Transverse colon (tissue), 4 donors: Measurements from ENCODE around the gene TRABD2B. TPM values are rescaled to one million over a fixed set of nuclear protein-coding genes. Genes with fewer than 3 reads are reported as not detected.

ENCODE experiments used
- DNase-seq: peaks from one replicate; pipeline ENCODE4 v3.0.0-alpha.2; 2019
- H3K27ac ChIP-seq, 4 donors: fragments of 200-600 bp; sonication (generic); 2 replicates each; pipeline ENCODE4 v1.5.1; 2016 to 2018; ENCODE audit warnings: inconsistent platforms in 4 of 4
- H3K27me3 ChIP-seq: fragments of 200-600 bp; sonication (generic); 2 replicates; pipeline ENCODE4 v1.5.1; 2017; ENCODE audit warnings: inconsistent platforms
- H3K36me3 ChIP-seq, 4 donors: fragments of 200-600 bp; sonication (generic); 2 replicates each; pipeline ENCODE4 v1.5.1; 2017 to 2019; ENCODE audit warnings: inconsistent platforms in 4 of 4
- H3K4me1 ChIP-seq, 4 donors: fragments of 200-600 bp; sonication (generic); 2 replicates each; pipeline ENCODE4 v1.5.1; 2017 to 2020; ENCODE audit warnings: inconsistent platforms in 4 of 4
- H3K4me3 ChIP-seq, 4 donors: fragments of 200-600 bp; sonication (generic); 1 replicate in 1 of 4; 2 replicates in 3 of 4; pipeline versions ENCODE4 v1.5.1 to v1.6.1; 2017 to 2019; ENCODE audit warnings: inconsistent platforms in 4 of 4
- H3K9me3 ChIP-seq, 2 donors: fragments of 200-600 bp; sonication (generic); 2 replicates each; pipeline ENCODE4 v1.5.1; 2017 to 2019; ENCODE audit warnings: inconsistent platforms in 2 of 2
- CTCF ChIP-seq, 5 experiments: fragments of 200-600 bp in 3 of 5; fragments of 450-650 bp in 2 of 5; sonication (generic) in 3 of 5; IDR thresholded peaks; 1 replicate in 2 of 5; 2 replicates in 3 of 5; pipeline ENCODE4 v1.5.1; 2016 to 2017; ENCODE audit warnings: antibody characterized with exemption in 5 of 5, inconsistent platforms in 3 of 5, mild to moderate bottlenecking in 2 of 5, moderate library complexity in 1 of 5
- EP300 ChIP-seq: sonication (generic); formaldehyde crosslinking; IDR thresholded peaks from one replicate; pipeline ENCODE4 v1.6.1; 2017; ENCODE audit warnings: antibody characterized with exemption, low read depth
- POLR2A ChIP-seq: fragments of 450-650 bp; IDR thresholded peaks from one replicate; pipeline ENCODE4 v1.6.1; 2016; ENCODE audit warnings: antibody characterized with exemption, mild to moderate bottlenecking, moderate library complexity
- POLR2AphosphoS5 ChIP-seq, 3 donors: sonication (generic); formaldehyde crosslinking; IDR thresholded peaks; one replicate each; pipeline ENCODE4 v1.6.1; 2016; ENCODE audit warnings: antibody characterized with exemption in 3 of 3
- WGBS, 2 donors: methylation state at CpG; one replicate each; pipeline ENCODE4 v1.1.5; 2018; ENCODE audit warnings: low coverage in 1 of 2; 5-methylcytosine and 5-hydroxymethylcytosine counted together
- in situ Hi-C, 4 donors: fragments of 200-750 bp; cut with MboI; loops; one replicate each; pipeline versions ENCODE4 v1.15.0 to v1.15.1; 2017; ENCODE audit warnings: low sequenced_read_pairs in 3 of 4, low pct_ligation_motif_present in 1 of 4, low pct_unique_long_range_greater_than_20kb in 1 of 4
- intact Hi-C: fragments of 100-400 bp; cut with DNase I; formaldehyde crosslinking; loops from one replicate; pipeline ENCODE4 v1.15.1; 2023; ENCODE audit warnings: low total_unique reads
- total RNA-seq, 4 donors: library from RNA; depleted of rRNA; stranded (reverse); fragments of >200 nt; gene quantifications; one replicate each; pipeline ENCODE4 v1.1.0, GENCODE V29; 2016

Gene TRABD2B
- total RNA-seq, 4 donors from 2014 or later: 0.27 to 0.48 (median 0.37) TPM; not detected in 1

GRCh38 chr1:47886141-47886540, 111.0 kb downstream of the TRABD2B start:
- H3K4me3 ChIP-seq: no peak overlapping the region
- no peaks in the 10 kb centered on the region for H3K36me3 ChIP-seq
- no peak for TF ChIP-seq POLR2A
- TF ChIP-seq POLR2AphosphoS5 (IDR thresholded peaks at IDR 0.05): no peak
- TF ChIP-seq EP300: no peak
- TF ChIP-seq CTCF (IDR thresholded peaks at IDR 0.05): no peak
- DNase-seq: no peak
- H3K27me3 ChIP-seq: no peaks in the 10 kb centered on the region
- intact Hi-C loops: no loop called here
- H3K4me1 ChIP-seq: no peaks in the 10 kb centered on the region
- H3K27ac ChIP-seq: no peak overlapping the region
- no peaks in the 10 kb centered on the region for H3K9me3 ChIP-seq
- 83% methylated on average over 7 of the region's 7 CpGs; no CpG with 5 or more reads in 1 of the 2 donors for WGBS, 2 donors
- in situ Hi-C loops: no loop called here

- no peak overlapping the region for H3K4me3 ChIP-seq
- TF ChIP-seq CTCF (IDR thresholded peaks at IDR 0.05) (no peak), POLR2A (no peak), EP300 (no peak), POLR2AphosphoS5 (IDR thresholded peaks at IDR 0.05) (no peak)
- H3K27me3 ChIP-seq: no peaks in the 10 kb centered on the region
- WGBS, 2 donors: 86 to 100% methylated on average over 1 to 8 of the region's 8 CpGs
- no peak overlapping the region for H3K27ac ChIP-seq
- intact Hi-C loops: no loop called here
- no peaks in the 10 kb centered on the region for H3K4me1 ChIP-seq
- in situ Hi-C loops: no loop called here
- no peaks in the 10 kb centered on the region for H3K36me3 ChIP-seq
- DNase-seq: no peak
- no peaks in the 10 kb centered on the region for H3K9me3 ChIP-seq
Measured at GRCh38 chr1:47885062-47885830, 111.9 kb downstream of the TRABD2B start.

- DNase-seq: no peak
- H3K36me3 ChIP-seq: no peaks in the 10 kb centered on the region
- no peaks in the 10 kb centered on the region for H3K4me1 ChIP-seq
- no peaks in the 10 kb centered on the region for H3K9me3 ChIP-seq
- no peak overlapping the region for H3K4me3 ChIP-seq
- no peak for TF ChIP-seq POLR2A
- TF ChIP-seq EP300: no peak
- no peak for TF ChIP-seq CTCF (IDR thresholded peaks at IDR 0.05)
- no peak for TF ChIP-seq POLR2AphosphoS5 (IDR thresholded peaks at IDR 0.05)
- WGBS, 2 donors: 60 to 87% methylated on average over 1 of the region's 1 CpG
- intact Hi-C loops: no loop called here
- in situ Hi-C loops: no loop called here
- H3K27ac ChIP-seq: no peak overlapping the region
- no peaks in the 10 kb centered on the region for H3K27me3 ChIP-seq
Measured at GRCh38 chr1:47883963-47884362, 113.2 kb downstream of the TRABD2B start.

- H3K36me3 ChIP-seq: no peaks in the 10 kb centered on the region
- no peaks in the 10 kb centered on the region for H3K4me1 ChIP-seq
- in situ Hi-C loops: no loop called here
- H3K27me3 ChIP-seq: no peaks in the 10 kb centered on the region
- TF ChIP-seq EP300 (no peak), POLR2A (no peak), CTCF (IDR thresholded peaks at IDR 0.05) (no peak), POLR2AphosphoS5 (IDR thresholded peaks at IDR 0.05) (no peak)
- no peak overlapping the region for H3K27ac ChIP-seq
- DNase-seq: no peak
- intact Hi-C loops: no loop called here
- H3K4me3 ChIP-seq: no peak overlapping the region
- H3K9me3 ChIP-seq: no peaks in the 10 kb centered on the region
- 79 to 84% methylated on average over 4 to 17 of the region's 17 CpGs for WGBS, 2 donors
Measured at GRCh38 chr1:47881505-47882442, 115.4 kb downstream of the TRABD2B start.
